Transverse colon (tissue), 4 donors: Measurements from ENCODE around the gene AP3B1. TPM values are rescaled to one million over a fixed set of nuclear protein-coding genes. Genes with fewer than 3 reads are reported as not detected.

Source experiments
- DNase-seq: peaks from one replicate; pipeline ENCODE4 v3.0.0-alpha.2; 2019
- H3K27ac ChIP-seq, 4 donors: fragments of 200-600 bp; sonication (generic); 2 replicates each; pipeline ENCODE4 v1.5.1; 2016 to 2018; ENCODE audit warnings: inconsistent platforms in 4 of 4
- H3K27me3 ChIP-seq: fragments of 200-600 bp; sonication (generic); 2 replicates; pipeline ENCODE4 v1.5.1; 2017; ENCODE audit warnings: inconsistent platforms
- H3K36me3 ChIP-seq, 4 donors: fragments of 200-600 bp; sonication (generic); 2 replicates each; pipeline ENCODE4 v1.5.1; 2017 to 2019; ENCODE audit warnings: inconsistent platforms in 4 of 4
- H3K4me1 ChIP-seq, 4 donors: fragments of 200-600 bp; sonication (generic); 2 replicates each; pipeline ENCODE4 v1.5.1; 2017 to 2020; ENCODE audit warnings: inconsistent platforms in 4 of 4
- H3K4me3 ChIP-seq, 4 donors: fragments of 200-600 bp; sonication (generic); 1 replicate in 1 of 4; 2 replicates in 3 of 4; pipeline versions ENCODE4 v1.5.1 to v1.6.1; 2017 to 2019; ENCODE audit warnings: inconsistent platforms in 4 of 4
- H3K9me3 ChIP-seq, 2 donors: fragments of 200-600 bp; sonication (generic); 2 replicates each; pipeline ENCODE4 v1.5.1; 2017 to 2019; ENCODE audit warnings: inconsistent platforms in 2 of 2
- EP300 ChIP-seq: sonication (generic); formaldehyde crosslinking; IDR thresholded peaks from one replicate; pipeline ENCODE4 v1.6.1; 2017; ENCODE audit warnings: antibody characterized with exemption, low read depth
- POLR2A ChIP-seq: fragments of 450-650 bp; IDR thresholded peaks from one replicate; pipeline ENCODE4 v1.6.1; 2016; ENCODE audit warnings: antibody characterized with exemption, mild to moderate bottlenecking, moderate library complexity
- POLR2AphosphoS5 ChIP-seq, 3 donors: sonication (generic); formaldehyde crosslinking; IDR thresholded peaks; one replicate each; pipeline ENCODE4 v1.6.1; 2016; ENCODE audit warnings: antibody characterized with exemption in 3 of 3
- WGBS, 2 donors: methylation state at CpG; one replicate each; pipeline ENCODE4 v1.1.5; 2018; ENCODE audit warnings: low coverage in 1 of 2; 5-methylcytosine and 5-hydroxymethylcytosine counted together
- in situ Hi-C, 4 donors: fragments of 200-750 bp; cut with MboI; loops; one replicate each; pipeline versions ENCODE4 v1.15.0 to v1.15.1; 2017; ENCODE audit warnings: low sequenced_read_pairs in 3 of 4, low pct_ligation_motif_present in 1 of 4, low pct_unique_long_range_greater_than_20kb in 1 of 4
- intact Hi-C: fragments of 100-400 bp; cut with DNase I; formaldehyde crosslinking; loops from one replicate; pipeline ENCODE4 v1.15.1; 2023; ENCODE audit warnings: low total_unique reads
- total RNA-seq, 4 donors: library from RNA; depleted of rRNA; stranded (reverse); fragments of >200 nt; gene quantifications; one replicate each; pipeline ENCODE4 v1.1.0, GENCODE V29; 2016
- TF ChIP-seq, protein P1 (sequence below), 5 experiments: fragments of 200-600 bp in 3 of 5; fragments of 450-650 bp in 2 of 5; sonication (generic) in 3 of 5; IDR thresholded peaks; 1 replicate in 2 of 5; 2 replicates in 3 of 5; pipeline ENCODE4 v1.5.1; 2016 to 2017; ENCODE audit warnings: antibody characterized with exemption in 5 of 5, inconsistent platforms in 3 of 5, mild to moderate bottlenecking in 2 of 5, moderate library complexity in 1 of 5

Gene AP3B1
- total RNA-seq, 4 donors from 2014 or later, result 45.7 to 61.3 (median 53.4) TPM

DNA sequence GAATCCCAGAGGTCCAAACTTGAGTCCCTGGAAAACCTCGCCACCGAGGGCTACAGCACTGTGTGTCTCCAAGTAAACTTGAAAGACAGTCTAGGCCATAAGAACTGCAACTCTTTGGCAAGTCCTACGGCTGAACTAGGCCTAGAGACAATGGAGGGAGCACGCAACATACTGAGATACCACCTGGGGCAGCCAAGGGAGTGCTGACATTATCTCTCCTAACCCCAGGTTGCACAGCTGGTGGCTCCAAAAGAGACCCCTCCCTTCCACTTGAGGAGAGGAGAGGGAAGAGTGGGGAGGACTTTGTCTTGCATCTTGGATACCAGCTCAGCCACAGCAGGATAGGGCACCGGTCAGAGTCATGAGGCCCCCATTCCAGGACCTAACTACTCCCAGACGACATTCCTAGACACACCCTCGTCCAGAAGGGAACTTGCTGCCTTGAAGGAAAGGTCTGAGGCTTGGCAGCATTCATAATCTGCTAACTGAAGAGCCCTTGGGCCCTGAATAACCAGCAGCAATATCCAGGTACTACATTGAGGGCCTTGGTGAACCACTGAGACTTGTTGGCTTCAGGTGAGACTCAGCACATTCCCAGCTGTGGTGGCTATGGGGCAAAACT lies 42.7 kb downstream of the AP3B1 start:
- no peaks in the 10 kb centered on the region for H3K4me1 ChIP-seq
- no peak for TF ChIP-seq EP300
- no peak for TF ChIP-seq POLR2AphosphoS5 (IDR thresholded peaks at IDR 0.05)
- TF ChIP-seq POLR2A, result no peak
- TF ChIP-seq, protein P1, sequence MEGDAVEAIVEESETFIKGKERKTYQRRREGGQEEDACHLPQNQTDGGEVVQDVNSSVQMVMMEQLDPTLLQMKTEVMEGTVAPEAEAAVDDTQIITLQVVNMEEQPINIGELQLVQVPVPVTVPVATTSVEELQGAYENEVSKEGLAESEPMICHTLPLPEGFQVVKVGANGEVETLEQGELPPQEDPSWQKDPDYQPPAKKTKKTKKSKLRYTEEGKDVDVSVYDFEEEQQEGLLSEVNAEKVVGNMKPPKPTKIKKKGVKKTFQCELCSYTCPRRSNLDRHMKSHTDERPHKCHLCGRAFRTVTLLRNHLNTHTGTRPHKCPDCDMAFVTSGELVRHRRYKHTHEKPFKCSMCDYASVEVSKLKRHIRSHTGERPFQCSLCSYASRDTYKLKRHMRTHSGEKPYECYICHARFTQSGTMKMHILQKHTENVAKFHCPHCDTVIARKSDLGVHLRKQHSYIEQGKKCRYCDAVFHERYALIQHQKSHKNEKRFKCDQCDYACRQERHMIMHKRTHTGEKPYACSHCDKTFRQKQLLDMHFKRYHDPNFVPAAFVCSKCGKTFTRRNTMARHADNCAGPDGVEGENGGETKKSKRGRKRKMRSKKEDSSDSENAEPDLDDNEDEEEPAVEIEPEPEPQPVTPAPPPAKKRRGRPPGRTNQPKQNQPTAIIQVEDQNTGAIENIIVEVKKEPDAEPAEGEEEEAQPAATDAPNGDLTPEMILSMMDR (IDR thresholded peaks at IDR 0.05), result no peak
- intact Hi-C loops, result no loop called here
- no peak for DNase-seq
- no peaks in the 10 kb centered on the region for H3K36me3 ChIP-seq
- H3K4me3 ChIP-seq, result no peak overlapping the region
- peaks cover 0 to 4% of the 10 kb centered on the region in 2 donors for H3K9me3 ChIP-seq
- H3K27ac ChIP-seq, result no peak overlapping the region
- H3K27me3 ChIP-seq, result no peaks in the 10 kb centered on the region
- in situ Hi-C loops, result no loop called here
- 96% methylated on average over 7 of the region's 7 CpGs; no CpG with 5 or more reads in 1 of the 2 donors for WGBS, 2 donors

DNA sequence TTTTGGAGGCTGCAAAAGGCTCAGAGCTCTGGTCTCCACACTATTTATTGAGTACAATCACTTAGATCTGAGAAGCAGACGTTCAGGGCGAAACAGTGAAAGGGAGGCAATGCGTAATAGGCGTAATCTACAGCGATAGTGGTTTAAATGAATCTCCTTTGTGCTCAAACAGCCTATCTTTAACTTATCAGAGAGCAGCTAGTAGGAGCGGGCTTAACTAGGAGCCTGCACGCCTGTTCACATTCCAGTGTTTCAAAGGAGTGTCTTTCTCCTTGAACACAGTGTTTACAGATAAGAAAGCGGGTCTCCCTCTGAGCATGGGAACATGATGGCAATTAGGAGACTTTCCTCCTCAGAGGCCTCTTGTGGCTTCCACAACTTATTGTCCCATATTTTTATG lies 49.4 kb downstream of the AP3B1 start:
- Histone ChIP-seq H3K4me1 (no peaks in the 10 kb centered on the region), H3K4me3 (no peak overlapping the region), H3K9me3 (no peaks in the 10 kb centered on the region), H3K27me3 (no peaks in the 10 kb centered on the region), H3K27ac (no peak overlapping the region), H3K36me3 (peaks cover 0 to 4% (median 0%) of the 10 kb centered on the region in 4 donors)
- in situ Hi-C loops, result no loop called here
- 82 to 97% methylated on average over 8 of the region's 8 CpGs for WGBS, 2 donors
- TF ChIP-seq POLR2AphosphoS5 (IDR thresholded peaks at IDR 0.05) (no peak), EP300 (no peak), POLR2A (no peak)
- TF ChIP-seq, protein P1 (IDR thresholded peaks at IDR 0.05), result no peak
- no peak for DNase-seq
- intact Hi-C loops, result no loop called here

DNA sequence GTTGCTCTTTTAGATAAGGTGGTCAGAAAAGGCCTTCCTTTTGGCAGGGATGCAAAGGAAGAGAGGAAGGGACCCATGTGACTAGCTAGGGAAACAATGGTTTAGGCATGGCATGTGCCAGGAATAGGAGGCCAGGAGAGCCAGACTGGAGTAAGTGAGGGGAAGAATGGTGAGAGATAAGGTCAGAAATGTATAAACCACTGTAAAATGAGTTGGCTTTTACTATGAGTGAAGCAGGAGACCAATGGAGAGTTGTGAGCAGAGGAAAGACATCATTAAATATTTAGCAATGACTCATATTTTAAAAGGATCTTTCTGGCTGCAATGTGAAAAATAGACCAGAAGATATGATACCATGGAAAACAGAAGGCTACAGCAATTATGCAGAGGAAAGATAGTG lies 50.9 kb downstream of the AP3B1 start:
- H3K36me3 ChIP-seq, result peaks cover 0 to 5% (median 0%) of the 10 kb centered on the region in 4 donors
- no peaks in the 10 kb centered on the region for H3K4me1 ChIP-seq
- intact Hi-C loops (no loop called here), in situ Hi-C loops (no loop called here)
- H3K9me3 ChIP-seq, result no peaks in the 10 kb centered on the region
- DNase-seq, result no peak
- TF ChIP-seq, protein P1 (IDR thresholded peaks at IDR 0.05), result no peak
- TF ChIP-seq POLR2A, result no peak
- no peak for TF ChIP-seq EP300
- no peak for TF ChIP-seq POLR2AphosphoS5 (IDR thresholded peaks at IDR 0.05)
- no peaks in the 10 kb centered on the region for H3K27me3 ChIP-seq
- no peak overlapping the region for H3K4me3 ChIP-seq
- no peak overlapping the region for H3K27ac ChIP-seq

DNA sequence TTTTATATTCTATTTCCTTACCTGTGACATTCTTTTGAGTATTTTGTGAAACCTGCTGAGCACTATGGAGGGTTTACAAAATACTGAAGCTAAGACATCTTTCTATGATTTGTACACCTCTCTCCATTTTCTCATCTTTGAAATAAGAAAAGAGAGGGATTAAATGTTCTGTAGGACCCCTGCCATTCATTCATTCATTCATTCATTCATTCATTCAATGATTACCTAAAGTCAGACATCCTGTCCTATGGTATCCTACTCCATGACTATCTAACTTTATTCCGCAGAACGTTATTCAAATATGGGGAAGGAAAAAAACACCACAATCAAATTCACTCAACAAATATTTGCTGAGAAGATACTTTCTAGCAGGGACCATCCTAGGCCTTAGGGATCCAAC lies 51.4 kb downstream of the AP3B1 start:
- H3K9me3 ChIP-seq, result no peaks in the 10 kb centered on the region
- no peak for DNase-seq
- H3K27ac ChIP-seq, result no peak overlapping the region
- H3K27me3 ChIP-seq, result no peaks in the 10 kb centered on the region
- 92 to 96% methylated on average over 2 of the region's 2 CpGs for whole genome bisulfite sequencing, 2 donors
- intact Hi-C loops, result no loop called here
- in situ Hi-C loops, result no loop called here
- H3K4me1 ChIP-seq, result no peaks in the 10 kb centered on the region
- no peak overlapping the region for H3K4me3 ChIP-seq
- peaks cover 0 to 5% (median 0%) of the 10 kb centered on the region in 4 donors for H3K36me3 ChIP-seq
- TF ChIP-seq EP300, result no peak
- TF ChIP-seq, protein P1 (IDR thresholded peaks at IDR 0.05), result no peak
- TF ChIP-seq POLR2A, result no peak
